HepG2 (cell line): Measurements from ENCODE around the gene CNOT8. TPM values are rescaled to one million over a fixed set of nuclear protein-coding genes. Genes with fewer than 3 reads are reported as not detected.
A peak's percentile ranks its signal among the peaks of the same experiment; 100 is the strongest.

Source experiments
- CEBPG ChIP-seq: IDR thresholded peaks from 2 replicates; pipeline ENCODE4 v1.6.1; 2016
- DPF2 ChIP-seq: sonication (generic); formaldehyde crosslinking; IDR thresholded peaks from 2 replicates; pipeline ENCODE4 v1.4.0; 2020; ENCODE audit warnings: mild to moderate bottlenecking, low read depth, missing genetic modification reagents, borderline replicate concordance
- FOXA3 ChIP-seq: IDR thresholded peaks from 2 replicates; pipeline ENCODE4 v1.6.1; 2016; ENCODE audit warnings: missing genetic modification reagents, missing compliant biosample characterization
- FOXC1 ChIP-seq: sonication (generic); formaldehyde crosslinking; IDR thresholded peaks from 2 replicates; pipeline ENCODE4 v1.8.0; 2022; ENCODE audit warnings: mild to moderate bottlenecking, missing genetic modification reagents, borderline replicate concordance
- FOXP1 ChIP-seq, 2 experiments: fragments of 450-650 bp in 1 of 2; IDR thresholded peaks; 2 replicates each; pipeline ENCODE4 v1.6.1; 2017 to 2018; ENCODE audit warnings: antibody characterized with exemption in 1 of 2
- FUBP1 ChIP-seq: sonication (generic); formaldehyde crosslinking; IDR thresholded peaks from 2 replicates; pipeline ENCODE4 v1.5.1; 2020; ENCODE audit warnings: missing genetic modification reagents, mild to moderate bottlenecking, borderline replicate concordance
- HMG20A ChIP-seq: IDR thresholded peaks from 2 replicates; pipeline ENCODE4 v1.6.1; 2016; ENCODE audit warnings: borderline replicate concordance
- IRF2 ChIP-seq: IDR thresholded peaks from 2 replicates; pipeline ENCODE4 v1.6.1; 2018; ENCODE audit warnings: missing genetic modification reagents, missing compliant biosample characterization
- KLF6 ChIP-seq: IDR thresholded peaks from 2 replicates; pipeline ENCODE4 v1.8.0; 2016; ENCODE audit warnings: missing biosample characterization, missing genetic modification reagents
- RELA ChIP-seq: sonication (generic); formaldehyde crosslinking; IDR thresholded peaks from 2 replicates; pipeline ENCODE4 v1.4.0; 2020; ENCODE audit warnings: missing genetic modification reagents
- SMAD3 ChIP-seq: sonication (generic); formaldehyde crosslinking; IDR thresholded peaks from 2 replicates; pipeline ENCODE4 v1.4.0; 2020; ENCODE audit warnings: missing genetic modification reagents
- TSC22D2 ChIP-seq: sonication (generic); formaldehyde crosslinking; IDR thresholded peaks from 2 replicates; pipeline ENCODE4 v1.5.1; 2020; ENCODE audit warnings: missing genetic modification reagents, mild to moderate bottlenecking, borderline replicate concordance
- ZFP37 ChIP-seq: sonication (generic); formaldehyde crosslinking; IDR thresholded peaks from 2 replicates; pipeline ENCODE4 v1.4.0; 2020; ENCODE audit warnings: missing genetic modification reagents, borderline replicate concordance
- ZMYM2 ChIP-seq: sonication (generic); formaldehyde crosslinking; IDR thresholded peaks from 2 replicates; pipeline ENCODE4 v1.8.0; 2022; ENCODE audit warnings: mild to moderate bottlenecking, missing genetic modification reagents
- ZMYM4 ChIP-seq: sonication (generic); formaldehyde crosslinking; IDR thresholded peaks from 2 replicates; pipeline ENCODE4 v1.8.1; 2023; ENCODE audit warnings: mild to moderate bottlenecking, missing genetic modification reagents
- ZNF256 ChIP-seq: sonication (generic); formaldehyde crosslinking; conservative IDR thresholded peaks from 2 replicates; pipeline ENCODE4 v1.4.0; 2020; ENCODE audit warnings: missing genetic modification reagents
- ZNF775 ChIP-seq: sonication (generic); formaldehyde crosslinking; IDR thresholded peaks from 2 replicates; pipeline ENCODE4 v1.4.0; 2020; ENCODE audit warnings: missing genetic modification reagents, mild to moderate bottlenecking, moderate library complexity, borderline replicate concordance
- ZSCAN21 ChIP-seq: sonication (generic); formaldehyde crosslinking; IDR thresholded peaks from 2 replicates; pipeline ENCODE4 v1.8.0; 2022; ENCODE audit warnings: mild to moderate bottlenecking, missing genetic modification reagents, moderate library complexity, borderline replicate concordance
- polyA plus RNA-seq, 8 experiments: library from polyadenylated mRNA; depleted of rRNA in 3 of 8; stranded (reverse) in 7 of 8; unstranded in 1 of 8; fragments of >200 nt; fragmentation: Illumina TruSeq in 4 of 8; extraction: Trizol in 4 of 8; gene quantifications; 2 replicates each; pipeline versions ENCODE4 v1.2.1 to v1.2.3, GENCODE V29; 2011 to 2016; ENCODE audit warnings: low read depth in 4 of 8, missing spikeins in 1 of 8, mixed read lengths in 1 of 8; ENCODE audit not compliant: insufficient read depth in 1 of 8
- total RNA-seq, 5 experiments: library from RNA; depleted of rRNA; stranded (reverse); fragments of >200 nt; fragmentation: Illumina TruSeq; extraction: Trizol; gene quantifications; 2 replicates each; pipeline ENCODE4 v1.2.3, GENCODE V29; 2016; ENCODE audit warnings: low read depth in 1 of 5
- TF ChIP-seq, protein P1 (sequence below): sonication (generic); formaldehyde crosslinking; conservative IDR thresholded peaks from 2 replicates; pipeline ENCODE4 v1.4.0; 2020; ENCODE audit warnings: mild to moderate bottlenecking, missing genetic modification reagents, moderate library complexity
- TF ChIP-seq, protein P2 (sequence below): IDR thresholded peaks from 2 replicates; pipeline ENCODE4 v1.6.1; 2016; ENCODE audit warnings: low read depth, missing genetic modification reagents, missing compliant biosample characterization

The CNOT8 gene
- total and polyA plus RNA-seq, 2 of the 13 experiments (the other 11 are each of a cell fraction or from before 2014, with no cell fraction given): 37.1 to 74.9 TPM

DNA sequence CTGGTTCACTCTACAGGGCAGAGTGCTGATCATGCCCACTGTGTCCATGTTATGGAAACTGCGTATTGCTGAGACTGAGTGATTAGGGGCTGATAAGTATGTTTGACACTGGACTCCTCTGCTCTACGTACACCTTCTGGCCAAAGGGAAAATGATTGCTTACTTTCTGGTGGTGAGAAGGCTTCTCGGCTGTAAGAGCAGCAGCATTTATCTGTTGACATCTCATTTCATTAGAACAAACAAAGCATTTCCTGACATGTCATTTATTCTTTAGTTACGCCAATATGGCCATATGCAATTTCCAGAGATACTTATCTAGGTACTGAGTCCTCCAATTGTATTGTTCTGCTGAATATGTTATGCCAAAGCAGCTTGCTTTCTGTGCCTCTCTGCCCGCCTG lies 13.6 kb upstream of the CNOT8 start (continued):
- TF ChIP-seq ZMYM4 (CRISPR knock-in tag) (0 out of 2 replicates have a peak, but pooled peaks have one; percentile 3), ZMYM2 (CRISPR knock-in tag) (no peak), ZSCAN21 (CRISPR knock-in tag) (no peak), IRF2 (CRISPR knock-in tag) (peak; percentile 54; the same call in 1 of the 2 replicates), ZFP37 (CRISPR knock-in tag) (no peak), TSC22D2 (CRISPR knock-in tag) (0 out of 2 replicates have a peak, but pooled peaks have one; percentile 22), KLF6 (CRISPR knock-in tag) (no peak), FOXP1 (IDR thresholded peaks at IDR 0.05) (no peak), FOXP1 (CRISPR knock-in tag; IDR thresholded peaks at IDR 0.05) (peak; percentile 77; the same call in 1 of the 2 replicates), FOXA3 (peak; percentile 77), DPF2 (CRISPR knock-in tag) (0 out of 2 replicates have a peak, but pooled peaks have one; percentile 44), RELA (CRISPR knock-in tag) (no peak), HMG20A (CRISPR knock-in tag) (peak; percentile 43; the same call in 1 of the 2 replicates), CEBPG (CRISPR knock-in tag) (peak; percentile 51), FOXC1 (CRISPR knock-in tag) (no peak), SMAD3 (CRISPR knock-in tag) (no peak), FUBP1 (CRISPR knock-in tag) (no peak), ZNF775 (CRISPR knock-in tag) (no peak), ZNF256 (CRISPR knock-in tag) (no peak)
- TF ChIP-seq, protein P1, sequence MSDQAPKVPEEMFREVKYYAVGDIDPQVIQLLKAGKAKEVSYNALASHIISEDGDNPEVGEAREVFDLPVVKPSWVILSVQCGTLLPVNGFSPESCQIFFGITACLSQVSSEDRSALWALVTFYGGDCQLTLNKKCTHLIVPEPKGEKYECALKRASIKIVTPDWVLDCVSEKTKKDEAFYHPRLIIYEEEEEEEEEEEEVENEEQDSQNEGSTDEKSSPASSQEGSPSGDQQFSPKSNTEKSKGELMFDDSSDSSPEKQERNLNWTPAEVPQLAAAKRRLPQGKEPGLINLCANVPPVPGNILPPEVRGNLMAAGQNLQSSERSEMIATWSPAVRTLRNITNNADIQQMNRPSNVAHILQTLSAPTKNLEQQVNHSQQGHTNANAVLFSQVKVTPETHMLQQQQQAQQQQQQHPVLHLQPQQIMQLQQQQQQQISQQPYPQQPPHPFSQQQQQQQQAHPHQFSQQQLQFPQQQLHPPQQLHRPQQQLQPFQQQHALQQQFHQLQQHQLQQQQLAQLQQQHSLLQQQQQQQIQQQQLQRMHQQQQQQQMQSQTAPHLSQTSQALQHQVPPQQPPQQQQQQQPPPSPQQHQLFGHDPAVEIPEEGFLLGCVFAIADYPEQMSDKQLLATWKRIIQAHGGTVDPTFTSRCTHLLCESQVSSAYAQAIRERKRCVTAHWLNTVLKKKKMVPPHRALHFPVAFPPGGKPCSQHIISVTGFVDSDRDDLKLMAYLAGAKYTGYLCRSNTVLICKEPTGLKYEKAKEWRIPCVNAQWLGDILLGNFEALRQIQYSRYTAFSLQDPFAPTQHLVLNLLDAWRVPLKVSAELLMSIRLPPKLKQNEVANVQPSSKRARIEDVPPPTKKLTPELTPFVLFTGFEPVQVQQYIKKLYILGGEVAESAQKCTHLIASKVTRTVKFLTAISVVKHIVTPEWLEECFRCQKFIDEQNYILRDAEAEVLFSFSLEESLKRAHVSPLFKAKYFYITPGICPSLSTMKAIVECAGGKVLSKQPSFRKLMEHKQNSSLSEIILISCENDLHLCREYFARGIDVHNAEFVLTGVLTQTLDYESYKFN (CRISPR knock-in tag): peak; percentile 52
- TF ChIP-seq, protein P2, sequence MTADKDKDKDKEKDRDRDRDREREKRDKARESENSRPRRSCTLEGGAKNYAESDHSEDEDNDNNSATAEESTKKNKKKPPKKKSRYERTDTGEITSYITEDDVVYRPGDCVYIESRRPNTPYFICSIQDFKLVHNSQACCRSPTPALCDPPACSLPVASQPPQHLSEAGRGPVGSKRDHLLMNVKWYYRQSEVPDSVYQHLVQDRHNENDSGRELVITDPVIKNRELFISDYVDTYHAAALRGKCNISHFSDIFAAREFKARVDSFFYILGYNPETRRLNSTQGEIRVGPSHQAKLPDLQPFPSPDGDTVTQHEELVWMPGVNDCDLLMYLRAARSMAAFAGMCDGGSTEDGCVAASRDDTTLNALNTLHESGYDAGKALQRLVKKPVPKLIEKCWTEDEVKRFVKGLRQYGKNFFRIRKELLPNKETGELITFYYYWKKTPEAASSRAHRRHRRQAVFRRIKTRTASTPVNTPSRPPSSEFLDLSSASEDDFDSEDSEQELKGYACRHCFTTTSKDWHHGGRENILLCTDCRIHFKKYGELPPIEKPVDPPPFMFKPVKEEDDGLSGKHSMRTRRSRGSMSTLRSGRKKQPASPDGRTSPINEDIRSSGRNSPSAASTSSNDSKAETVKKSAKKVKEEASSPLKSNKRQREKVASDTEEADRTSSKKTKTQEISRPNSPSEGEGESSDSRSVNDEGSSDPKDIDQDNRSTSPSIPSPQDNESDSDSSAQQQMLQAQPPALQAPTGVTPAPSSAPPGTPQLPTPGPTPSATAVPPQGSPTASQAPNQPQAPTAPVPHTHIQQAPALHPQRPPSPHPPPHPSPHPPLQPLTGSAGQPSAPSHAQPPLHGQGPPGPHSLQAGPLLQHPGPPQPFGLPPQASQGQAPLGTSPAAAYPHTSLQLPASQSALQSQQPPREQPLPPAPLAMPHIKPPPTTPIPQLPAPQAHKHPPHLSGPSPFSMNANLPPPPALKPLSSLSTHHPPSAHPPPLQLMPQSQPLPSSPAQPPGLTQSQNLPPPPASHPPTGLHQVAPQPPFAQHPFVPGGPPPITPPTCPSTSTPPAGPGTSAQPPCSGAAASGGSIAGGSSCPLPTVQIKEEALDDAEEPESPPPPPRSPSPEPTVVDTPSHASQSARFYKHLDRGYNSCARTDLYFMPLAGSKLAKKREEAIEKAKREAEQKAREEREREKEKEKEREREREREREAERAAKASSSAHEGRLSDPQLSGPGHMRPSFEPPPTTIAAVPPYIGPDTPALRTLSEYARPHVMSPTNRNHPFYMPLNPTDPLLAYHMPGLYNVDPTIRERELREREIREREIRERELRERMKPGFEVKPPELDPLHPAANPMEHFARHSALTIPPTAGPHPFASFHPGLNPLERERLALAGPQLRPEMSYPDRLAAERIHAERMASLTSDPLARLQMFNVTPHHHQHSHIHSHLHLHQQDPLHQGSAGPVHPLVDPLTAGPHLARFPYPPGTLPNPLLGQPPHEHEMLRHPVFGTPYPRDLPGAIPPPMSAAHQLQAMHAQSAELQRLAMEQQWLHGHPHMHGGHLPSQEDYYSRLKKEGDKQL (CRISPR knock-in tag): 0 out of 2 replicates have a peak, but pooled peaks have one; percentile 47
- TF ChIP-seq, all 625 proteins: peak for 52
